ENCODE data around the gene LRR1.
"Not testable (repeated sequence)": the region's sequence is repeated elsewhere in the genome, so short reads cannot be mapped to it uniquely, and the experiment has no call there.

Gene LRR1

DNA sequence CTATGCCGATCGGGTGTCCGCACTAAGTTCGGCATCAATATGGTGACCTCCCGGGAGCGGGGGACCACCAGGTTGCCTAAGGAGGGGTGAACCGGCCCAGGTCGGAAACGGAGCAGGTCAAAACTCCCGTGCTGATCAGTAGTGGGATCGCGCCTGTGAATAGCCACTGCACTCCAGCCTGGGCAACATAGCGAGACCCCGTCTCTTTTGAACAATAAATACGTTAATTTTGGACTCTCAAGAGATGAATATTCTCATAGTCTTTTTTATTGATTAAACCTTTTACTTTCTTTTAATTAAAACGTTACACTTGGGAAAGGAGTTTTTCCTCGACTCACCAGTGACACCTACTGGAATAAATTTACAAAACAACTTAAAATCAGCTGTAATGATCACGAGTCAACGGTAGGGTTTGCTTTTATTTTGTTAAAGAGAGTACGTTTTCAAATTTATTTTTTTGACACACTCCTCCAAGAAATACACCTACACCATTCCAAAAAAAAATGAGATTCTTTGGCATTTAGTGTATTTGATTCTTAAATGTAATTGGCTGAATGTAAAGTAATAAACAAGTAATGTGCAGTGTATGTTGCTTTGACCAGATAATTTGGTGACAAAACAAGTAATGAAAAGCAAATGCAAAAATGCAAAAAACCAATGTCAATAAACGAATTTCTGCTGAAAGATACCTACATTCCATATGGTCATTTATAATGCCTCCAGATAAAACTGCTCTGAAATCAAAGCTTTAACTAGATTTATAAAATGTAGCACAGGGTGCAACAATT lies 11.9 kb upstream of the LRR1 start:
- peak; percentile 29 for DNase-seq

DNA sequence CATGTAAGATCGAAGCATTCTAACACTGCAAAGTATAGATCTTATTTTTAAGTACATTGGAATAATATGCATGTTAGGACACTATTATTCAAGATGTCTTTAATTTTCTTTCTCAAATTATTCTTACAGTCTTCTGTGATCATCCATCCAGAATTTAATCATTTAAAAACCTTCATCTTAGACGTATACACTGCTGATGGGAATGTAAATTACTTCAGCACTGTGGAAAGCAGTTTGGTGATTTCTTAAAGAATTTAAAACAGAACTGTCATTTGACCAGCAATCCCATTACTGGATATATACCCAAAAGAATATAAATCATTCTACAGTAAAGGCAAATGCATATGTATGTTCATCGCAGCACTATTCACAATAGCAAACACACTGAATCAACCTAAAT lies 9.4 kb upstream of the LRR1 start:
- no peak for DNase-seq

DNA sequence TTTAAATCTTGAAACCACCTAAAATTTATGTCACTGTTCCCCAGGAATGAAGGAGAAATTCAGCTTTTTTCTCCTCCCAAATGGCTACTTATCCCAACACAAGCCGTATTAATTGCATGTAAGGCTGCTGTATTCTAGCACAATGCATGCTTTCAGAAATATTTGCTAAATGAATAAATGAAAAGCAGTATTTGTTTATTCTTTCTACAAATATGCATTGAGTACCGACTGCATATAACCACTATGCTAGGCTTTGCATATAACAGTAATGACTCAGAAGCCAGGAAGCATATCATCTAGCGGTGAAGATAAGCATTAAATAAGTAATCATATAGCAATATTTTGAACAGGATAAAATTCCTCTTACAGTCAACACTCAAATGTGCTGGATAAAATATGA lies 5.7 kb upstream of the LRR1 start:
- no peak for DNase-seq

DNA sequence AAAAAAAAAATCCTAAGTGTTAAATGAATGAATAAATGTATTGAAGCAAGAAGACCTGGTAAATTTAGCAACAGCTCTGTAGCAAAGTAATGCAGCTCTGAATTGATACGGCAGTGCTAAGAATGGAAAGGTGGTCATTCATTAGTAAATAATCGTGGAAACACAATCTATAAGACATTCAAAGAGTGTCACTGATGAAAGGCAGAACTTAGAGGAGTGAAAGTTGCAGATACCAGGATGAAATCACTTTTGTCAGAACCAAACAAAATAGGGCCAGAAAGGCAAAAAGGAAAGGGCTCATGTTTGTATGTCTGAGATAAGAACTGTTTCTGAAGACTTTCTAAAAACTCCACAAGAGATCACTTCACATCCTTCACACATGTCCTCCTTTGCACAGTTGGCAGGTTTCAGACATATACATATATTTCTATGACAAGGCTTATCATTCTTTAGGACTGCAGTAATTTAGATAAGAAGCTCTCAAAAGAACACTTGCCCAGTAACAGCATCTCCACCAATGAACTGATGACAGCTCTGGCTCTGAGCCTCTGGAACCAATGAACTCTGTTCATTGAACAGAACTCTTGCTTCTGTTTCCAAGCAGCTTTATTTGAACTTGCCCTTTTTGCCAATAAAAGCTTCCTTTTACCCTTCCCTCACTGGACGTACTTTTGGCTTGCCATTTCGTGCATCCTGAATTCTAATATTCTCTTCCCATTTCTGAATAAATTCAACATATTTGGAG lies 4.2 kb upstream of the LRR1 start:
- DNase-seq = no peak

DNA sequence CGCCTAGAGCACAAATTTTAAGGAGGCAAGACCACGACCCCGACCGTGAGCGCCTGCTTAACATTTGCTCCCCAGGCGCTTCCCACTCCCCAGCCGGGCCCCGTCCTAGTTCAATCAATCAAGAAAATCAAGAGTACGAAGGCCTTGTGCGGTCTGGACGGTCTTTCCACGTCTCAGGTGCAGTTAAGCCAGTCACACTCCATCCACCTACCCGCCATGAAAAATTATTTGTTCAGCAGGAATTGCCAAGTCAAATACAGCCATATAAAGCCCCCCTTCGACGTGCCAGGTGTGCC lies 603 bp upstream of the LRR1 start:
- no peak for DNase-seq

DNA sequence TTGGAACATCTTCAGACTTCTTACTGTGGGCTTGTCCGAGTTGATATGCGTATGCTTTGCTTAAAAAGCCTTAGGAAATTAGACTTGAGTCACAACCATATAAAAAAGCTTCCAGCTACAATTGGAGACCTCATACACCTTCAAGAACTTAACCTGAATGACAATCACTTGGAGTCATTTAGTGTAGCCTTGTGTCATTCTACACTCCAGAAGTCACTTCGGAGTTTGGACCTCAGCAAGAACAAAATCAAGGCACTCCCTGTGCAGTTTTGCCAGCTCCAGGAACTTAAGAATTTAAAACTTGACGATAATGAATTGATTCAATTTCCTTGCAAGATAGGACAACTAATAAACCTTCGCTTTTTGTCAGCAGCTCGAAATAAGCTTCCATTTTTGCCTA lies 8.8 kb downstream of the LRR1 start:
- no peak for DNase-seq

DNA sequence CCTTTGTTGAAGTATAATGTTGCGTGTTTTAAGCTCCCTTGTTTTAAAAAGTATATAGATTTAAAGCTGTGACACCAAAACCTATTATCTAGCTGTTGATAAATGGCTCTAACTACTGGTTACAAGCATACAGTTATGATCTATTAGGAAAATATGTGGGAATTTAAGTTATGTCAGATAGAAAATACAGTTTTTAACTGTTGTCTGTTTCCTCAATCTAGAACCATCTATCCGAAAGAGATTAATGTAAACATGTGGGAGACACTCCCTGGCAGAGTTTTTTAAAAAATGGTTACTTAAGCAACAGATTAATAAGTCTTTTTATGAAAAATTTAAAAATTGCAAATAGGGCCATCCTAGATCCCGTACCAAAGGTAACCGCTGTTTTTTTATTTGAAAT lies 13.5 kb downstream of the LRR1 start:
- DNase-seq = no peak

DNA sequence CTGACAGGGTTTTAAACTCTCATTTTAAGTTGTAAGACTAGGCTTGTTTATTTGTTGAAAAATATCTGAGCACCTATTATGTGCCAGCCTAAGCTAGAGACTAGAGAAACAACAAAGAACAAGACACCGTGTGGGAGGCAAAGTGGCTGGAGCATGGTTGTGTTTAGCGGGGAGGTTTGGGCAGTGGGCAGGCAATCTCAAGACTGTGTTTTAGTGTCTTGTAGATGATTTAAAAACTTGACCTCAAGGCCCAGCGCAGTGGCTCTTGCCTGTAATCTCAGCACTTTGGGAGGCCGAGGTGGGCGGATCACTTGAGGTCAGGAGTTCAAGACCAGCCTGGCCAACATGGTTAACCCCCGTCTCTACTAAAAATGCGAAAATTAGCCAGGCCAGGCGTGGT lies 13.9 kb downstream of the LRR1 start:
- DNase-seq = no peak

DNA sequence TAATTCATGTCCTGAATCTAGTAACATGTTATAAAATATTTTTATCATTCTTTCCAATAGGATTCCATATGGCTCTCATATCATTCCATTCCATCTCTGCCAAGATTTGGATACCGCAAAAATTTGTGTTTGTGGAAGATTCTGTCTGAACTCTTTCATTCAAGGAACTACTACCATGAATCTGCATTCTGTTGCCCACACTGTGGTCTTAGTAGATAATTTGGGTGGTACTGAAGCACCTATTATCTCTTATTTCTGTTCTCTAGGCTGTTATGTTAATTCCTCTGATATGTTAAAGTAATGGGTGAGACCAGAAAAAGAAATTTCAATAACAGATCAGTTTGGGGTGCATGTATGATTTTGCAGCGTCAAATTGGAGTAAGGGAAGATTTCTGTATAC lies 15.5 kb downstream of the LRR1 start:
- DNase-seq = no peak

DNA sequence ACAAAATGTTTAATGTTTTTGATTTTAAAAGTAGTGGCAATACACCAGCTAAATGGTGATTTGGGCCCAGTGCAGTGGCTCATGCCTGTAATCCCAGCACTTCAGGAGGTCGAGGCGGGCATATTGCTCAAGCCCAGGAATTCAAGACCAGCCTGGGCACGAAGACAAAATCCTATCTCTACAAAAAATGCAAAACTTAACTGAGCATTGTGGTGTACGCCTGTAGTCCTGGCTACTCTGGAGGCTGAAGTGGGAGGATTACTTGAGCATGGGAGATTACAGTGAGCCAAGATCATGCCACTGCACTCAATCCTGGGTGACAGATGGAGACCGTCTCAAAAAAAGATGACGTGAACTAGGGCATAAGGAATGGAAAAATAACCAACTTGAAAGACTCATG lies 17.0 kb downstream of the LRR1 start:
- no peak for DNase-seq

DNA sequence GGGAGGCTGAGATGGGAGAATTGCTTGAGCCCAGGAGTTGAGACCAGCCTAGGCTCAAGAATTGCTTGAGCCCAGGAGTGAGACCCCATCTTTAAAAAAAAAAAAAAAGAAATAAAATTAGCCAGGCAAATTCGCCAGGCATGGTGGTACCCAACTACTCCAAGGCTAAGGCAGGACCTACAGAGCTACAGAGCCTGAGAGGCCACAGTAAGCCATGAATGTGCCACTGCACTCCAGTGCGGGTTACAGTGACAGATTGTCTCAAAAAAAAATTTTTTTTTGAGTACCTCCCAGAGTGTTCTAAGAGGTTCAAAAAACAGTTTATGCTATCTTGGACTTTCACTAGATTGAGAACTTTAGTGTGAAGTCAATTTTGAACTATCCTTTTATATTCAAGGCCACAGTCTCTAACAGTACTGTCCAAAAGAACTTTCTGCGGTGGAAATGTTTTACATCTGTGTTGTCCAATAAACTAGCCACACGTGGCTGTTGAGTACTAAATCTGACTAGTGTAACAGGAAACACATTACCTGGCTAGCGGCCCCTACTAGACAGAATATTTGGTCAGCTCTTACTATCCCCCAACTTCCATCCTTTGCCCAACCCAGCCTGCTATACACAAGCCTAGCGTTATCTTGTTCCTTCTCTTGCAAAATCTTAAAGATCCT lies 19.2 kb downstream of the LRR1 start:
- DNase-seq = no peak

DNA sequence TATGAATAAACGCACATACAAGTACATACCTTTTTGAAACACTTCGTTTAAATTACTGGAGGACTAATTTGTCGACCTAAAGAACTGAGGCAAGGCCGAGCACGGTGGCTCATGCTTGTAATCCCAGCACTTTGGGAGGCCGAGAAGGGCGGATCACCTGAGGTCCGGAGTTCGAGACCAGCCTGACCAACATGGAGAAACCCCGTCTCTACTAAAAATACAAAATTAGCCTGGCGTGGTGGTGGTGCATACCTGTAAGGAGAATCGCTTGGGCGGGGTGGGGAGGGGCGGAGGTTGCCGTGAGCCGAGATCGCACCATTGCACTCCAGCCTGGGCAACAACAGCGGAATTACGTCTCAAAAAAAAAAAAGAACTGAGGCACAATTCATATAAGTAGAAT lies 20.5 kb downstream of the LRR1 start:
- DNase-seq = not testable (repeated sequence)

DNA sequence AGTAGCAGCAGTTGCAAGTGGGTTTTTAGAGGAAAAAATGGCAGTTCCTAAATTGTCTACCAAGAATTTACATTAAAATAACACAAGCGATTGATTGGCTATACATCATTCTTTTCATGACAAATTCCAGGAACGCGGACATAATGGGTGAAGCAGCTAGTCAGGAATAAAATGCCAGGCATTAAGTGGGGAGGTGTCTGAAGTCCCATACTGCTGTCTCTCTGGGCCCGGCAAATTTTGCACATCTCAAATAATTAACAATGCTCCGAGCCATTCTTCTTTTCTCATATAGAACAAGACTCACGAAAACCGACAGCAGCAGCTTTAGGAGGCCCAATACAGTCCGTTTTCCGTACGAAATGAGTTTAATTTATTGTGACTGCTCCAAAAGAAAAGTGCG lies 21.0 kb downstream of the LRR1 start:
- no peak for DNase-seq

DNA sequence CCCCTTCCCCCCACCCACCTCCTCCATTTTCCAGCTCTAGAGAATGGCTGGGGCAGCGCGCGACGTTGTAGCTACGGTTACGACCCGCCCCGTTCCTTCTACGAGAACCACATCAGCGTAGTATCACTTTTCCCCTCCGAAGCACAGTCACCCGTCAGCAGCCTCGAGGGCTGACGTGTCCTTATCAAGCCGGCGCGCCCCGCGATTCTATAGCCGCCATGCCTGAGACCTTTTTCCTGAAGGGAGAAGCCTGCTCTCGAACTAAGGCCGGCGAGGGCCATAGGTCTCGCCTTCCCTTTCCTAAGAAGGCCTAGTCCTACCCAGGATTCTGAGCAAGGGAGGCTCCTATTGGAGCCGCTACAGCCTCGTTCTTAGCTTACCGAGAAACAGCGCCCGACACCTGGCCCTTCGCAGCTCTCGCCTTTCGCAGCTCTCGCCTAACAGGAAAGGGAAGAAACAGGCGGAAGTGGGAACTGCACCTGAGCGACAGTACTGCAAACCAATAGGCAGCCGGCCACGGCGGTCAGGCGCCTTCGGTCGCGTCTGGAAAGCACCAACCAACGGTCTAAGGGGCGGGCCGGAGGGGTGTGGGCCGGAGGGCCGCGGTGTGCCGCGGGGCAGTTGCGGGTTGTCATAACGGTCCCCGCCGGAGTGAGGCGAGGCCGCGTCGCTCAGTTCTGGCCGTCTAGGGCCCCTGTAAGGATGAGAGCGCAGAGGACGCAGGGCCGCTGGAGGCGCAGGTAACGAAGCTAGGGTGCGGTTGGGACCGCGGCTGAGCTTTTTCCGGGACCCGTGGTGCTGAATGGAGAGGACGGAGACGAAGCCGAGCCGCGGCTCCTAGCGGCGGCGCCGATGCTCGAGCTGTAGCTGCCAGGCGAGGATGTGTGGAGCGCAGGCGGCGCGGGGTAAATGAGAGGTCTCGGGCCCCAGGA lies 21.7 kb downstream of the LRR1 start, which contains the start of the genes MGAT2 and RPL36AL:
Gene MGAT2, plus strand, starts transcription at position 618 of the 932 bp plus-strand sequence. CDS start 470 bp downstream, outside the sequence.
Gene RPL36AL, minus strand, starts transcription at position 445 of the 932 bp plus-strand sequence. CDS start 1,522 bp downstream, outside the sequence.
- peak; percentile 92 for DNase-seq

DNA sequence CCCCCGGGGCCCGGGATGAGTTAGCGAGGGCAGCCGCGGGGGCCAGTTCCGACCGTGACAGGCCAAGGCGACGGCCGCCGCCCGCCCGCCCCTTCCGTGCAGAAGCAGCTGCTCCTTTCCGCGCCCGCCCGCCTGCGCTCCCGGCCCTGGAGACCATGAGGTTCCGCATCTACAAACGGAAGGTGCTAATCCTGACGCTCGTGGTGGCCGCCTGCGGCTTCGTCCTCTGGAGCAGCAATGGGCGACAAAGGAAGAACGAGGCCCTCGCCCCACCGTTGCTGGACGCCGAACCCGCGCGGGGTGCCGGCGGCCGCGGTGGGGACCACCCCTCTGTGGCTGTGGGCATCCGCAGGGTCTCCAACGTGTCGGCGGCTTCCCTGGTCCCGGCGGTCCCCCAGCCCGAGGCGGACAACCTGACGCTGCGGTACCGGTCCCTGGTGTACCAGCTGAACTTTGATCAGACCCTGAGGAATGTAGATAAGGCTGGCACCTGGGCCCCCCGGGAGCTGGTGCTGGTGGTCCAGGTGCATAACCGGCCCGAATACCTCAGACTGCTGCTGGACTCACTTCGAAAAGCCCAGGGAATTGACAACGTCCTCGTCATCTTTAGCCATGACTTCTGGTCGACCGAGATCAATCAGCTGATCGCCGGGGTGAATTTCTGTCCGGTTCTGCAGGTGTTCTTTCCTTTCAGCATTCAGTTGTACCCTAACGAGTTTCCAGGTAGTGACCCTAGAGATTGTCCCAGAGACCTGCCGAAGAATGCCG lies 22.6 kb downstream of the LRR1 start:
- DNase-seq = peak; percentile 56

DNA sequence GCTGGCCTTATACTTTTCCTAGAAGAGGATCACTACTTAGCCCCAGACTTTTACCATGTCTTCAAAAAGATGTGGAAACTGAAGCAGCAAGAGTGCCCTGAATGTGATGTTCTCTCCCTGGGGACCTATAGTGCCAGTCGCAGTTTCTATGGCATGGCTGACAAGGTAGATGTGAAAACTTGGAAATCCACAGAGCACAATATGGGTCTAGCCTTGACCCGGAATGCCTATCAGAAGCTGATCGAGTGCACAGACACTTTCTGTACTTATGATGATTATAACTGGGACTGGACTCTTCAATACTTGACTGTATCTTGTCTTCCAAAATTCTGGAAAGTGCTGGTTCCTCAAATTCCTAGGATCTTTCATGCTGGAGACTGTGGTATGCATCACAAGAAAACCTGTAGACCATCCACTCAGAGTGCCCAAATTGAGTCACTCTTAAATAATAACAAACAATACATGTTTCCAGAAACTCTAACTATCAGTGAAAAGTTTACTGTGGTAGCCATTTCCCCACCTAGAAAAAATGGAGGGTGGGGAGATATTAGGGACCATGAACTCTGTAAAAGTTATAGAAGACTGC lies 23.4 kb downstream of the LRR1 start:
- DNase-seq = no peak

DNA sequence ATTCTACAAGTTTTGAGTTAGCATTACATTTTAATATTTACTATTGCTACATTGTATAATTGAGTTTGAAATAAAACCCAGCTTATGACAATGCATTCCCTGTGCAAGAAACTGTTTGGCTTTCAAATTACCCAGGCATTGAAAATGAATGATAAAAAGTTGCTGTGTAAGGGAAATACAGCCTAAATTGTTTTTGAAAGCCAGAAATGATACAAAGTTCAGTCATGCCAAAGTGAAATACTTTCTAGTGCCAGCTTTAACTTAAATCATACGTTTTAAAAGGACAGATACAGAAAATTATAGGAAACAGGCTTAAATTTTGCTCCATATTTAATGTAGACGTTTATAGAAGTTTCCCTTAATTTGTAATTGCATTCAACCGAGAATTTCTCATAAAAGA lies 24.6 kb downstream of the LRR1 start:
- no peak for DNase-seq

DNA sequence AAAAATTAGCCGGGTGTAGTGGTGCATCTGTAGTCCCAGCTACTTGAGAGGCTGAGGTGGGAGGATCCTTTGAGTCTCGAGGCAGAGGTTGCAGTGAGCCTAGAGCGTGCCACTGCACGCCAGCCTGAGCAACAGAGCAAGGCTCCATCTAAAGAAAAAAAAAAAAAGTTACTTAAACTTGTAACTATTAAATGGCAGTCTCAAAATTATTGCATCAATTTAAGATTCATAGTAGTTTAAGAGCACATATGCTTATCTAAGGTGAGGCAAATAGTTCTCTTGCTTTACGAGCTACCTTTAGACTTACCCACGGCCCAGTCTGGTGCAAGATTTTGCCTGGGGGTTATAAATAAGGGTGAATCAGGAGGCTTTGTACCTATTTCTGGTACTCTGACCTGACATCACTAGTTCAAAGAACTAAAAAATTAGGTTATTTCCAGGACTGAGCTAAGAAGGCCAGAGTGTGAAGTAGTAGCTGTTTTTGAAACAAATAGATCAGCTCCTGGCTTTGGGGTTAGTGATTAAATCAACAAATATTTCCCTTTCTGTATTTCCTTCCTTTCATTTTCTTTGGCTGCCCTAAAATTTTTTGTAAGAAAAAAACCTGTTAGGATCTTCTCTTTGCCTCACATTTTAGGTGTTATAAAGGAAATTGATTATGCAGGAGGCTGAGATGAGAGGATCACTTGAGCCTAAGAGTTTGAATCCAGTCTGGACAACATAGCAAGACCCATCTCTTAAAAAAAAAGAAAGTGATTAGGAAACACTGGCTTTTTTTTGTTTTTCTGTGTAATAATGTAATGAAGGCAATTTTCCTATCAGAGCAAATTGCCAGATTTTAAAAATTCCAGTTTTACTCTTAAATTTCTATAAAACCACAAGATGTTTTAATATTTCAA lies 25.4 kb downstream of the LRR1 start:
- DNase-seq = no peak

DNA sequence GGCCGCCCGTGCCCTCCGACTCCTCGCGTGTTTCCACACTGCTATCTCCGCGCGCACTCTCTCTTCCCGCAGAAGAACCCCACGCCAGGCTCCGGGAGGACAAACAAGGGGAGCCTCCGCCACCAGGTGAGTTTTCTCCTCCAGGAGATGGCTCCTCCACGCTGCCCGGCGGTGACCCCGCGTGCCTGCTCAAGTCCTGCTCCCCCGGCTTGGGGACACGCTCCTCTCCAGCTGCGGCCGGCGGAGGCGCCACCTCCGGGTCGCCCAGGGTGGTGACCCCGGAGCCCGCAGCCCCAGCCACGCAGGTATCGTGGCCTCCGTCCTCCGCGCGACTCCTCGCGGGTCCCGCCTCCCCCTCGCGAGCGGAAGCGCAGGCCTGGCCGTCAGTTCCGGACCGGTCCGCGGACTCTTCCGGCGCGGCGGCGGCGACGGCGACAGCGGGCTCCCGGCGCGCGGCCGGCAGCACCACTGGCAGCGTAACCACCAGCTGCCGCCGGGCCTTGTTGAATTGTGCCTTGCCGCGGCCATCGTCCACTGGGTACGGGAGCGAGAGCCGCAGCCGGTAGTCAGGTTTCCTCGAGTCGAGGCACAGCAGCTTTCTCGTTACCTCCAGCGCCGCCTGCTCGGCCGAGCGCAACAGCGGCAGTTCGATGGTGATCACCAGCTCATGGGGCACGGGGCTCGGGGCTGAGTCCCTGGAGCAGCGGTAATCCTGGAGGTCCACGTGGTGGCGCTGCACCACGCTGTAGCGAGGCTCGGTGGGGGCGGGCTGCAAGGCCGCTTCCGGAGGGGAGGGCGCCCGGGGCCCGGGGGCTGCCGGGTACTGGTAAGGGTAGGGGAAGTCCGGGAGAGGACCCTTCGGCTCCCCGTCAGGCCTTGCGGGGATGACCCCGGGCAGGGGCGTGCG lies 35.2 kb downstream of the LRR1 start:
- DNase-seq = peak; percentile 92
